Measurements from ENCODE around the gene GALR3.

The GALR3 gene

GRCh38 chr22:37803639-37804351 is 19.4 kb upstream of the GALR3 start:
- DNase-seq = no peak

- DNase-seq = no peak
Observed at GRCh38 chr22:37804352-37804880, 18.8 kb upstream of the GALR3 start.

DNA sequence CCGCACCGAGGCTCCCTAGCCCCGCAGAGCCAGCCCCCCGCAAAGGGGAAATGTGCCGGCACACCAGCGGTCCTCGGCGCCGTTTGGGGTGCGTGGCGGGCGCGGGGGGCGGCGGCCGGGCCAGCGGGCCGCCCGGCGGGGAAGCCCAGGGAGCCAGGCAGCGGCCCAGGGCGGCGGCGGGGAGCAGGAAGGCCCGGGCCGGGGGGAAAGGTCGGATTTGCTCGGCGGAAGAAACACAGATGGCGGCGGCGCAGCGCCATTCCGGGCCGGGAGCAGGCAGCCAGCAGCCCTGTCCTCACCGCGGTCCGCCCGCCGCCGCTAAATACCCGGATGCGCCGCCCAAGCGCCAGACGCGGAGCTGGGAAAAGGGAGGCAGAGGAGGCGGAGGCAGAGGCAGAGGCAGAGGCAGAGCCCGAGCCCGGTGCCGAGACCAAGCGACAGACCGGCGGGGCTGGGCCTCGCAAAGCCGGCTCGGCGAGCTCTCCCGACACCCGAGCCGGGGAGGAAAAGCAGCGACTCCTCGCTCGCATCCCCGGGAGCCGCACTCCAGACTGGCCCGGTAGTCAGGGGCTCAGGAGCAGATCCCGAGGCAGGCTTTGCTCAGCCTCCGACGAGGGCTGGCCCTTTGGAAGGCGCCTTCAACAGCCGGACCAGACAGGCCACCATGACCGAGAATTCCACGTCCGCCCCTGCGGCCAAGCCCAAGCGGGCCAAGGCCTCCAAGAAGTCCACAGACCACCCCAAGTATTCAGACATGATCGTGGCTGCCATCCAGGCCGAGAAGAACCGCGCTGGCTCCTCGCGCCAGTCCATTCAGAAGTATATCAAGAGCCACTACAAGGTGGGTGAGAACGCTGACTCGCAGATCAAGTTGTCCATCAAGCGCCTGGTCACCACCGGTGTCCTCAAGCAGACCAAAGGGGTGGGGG is 18.0 kb upstream of the GALR3 start:
- peak; percentile 66 to 80 for DNase-seq

- DNase-seq = no peak
Observed at GRCh38 chr22:37805810-37806277, 17.3 kb upstream of the GALR3 start.

DNA sequence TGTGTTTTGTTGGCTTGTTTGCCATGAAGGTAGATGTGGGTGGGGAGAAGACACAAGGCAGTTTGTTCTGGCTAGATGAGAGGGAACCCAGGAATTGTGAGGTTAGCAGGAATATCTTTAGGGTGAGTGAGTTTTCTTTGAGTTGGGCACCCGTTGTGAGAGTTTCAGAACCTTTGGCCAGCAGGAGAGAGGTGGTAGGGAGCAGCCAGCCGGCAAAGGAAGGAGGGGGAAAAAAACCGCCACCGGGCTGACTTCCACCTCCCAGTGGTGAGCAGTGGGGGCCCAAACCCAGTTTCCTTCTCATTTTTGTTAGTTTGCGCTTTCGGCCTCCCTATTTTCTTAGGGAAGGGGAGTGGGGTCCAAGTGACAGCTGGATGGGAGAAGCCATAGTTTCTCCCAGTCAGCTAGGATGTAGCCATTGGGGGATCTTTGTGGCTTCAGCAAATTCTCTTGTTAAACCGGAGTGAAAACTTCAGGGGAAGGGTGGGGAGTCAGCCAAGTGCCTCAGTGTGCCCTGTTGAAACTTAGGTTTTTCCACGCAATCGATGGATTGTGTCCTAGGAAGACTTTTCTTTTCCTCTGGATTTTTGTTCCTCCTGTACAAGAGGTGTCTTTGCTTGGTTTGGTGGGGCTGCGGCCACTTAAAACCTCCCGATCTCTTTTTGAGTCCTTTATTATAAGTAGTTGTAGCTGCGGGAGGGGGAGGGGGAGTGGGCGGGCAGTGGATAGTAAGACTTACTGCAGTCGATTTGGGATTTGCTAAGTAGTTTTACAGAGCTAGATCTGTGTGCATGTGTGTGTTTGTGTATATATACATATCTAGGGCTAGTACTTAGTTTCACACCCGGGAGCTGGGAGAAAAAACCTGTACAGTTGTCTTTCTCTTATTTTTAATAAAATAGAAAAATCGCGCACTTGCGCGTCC is 16.5 kb upstream of the GALR3 start:
- DNase-seq = no peak

DNA sequence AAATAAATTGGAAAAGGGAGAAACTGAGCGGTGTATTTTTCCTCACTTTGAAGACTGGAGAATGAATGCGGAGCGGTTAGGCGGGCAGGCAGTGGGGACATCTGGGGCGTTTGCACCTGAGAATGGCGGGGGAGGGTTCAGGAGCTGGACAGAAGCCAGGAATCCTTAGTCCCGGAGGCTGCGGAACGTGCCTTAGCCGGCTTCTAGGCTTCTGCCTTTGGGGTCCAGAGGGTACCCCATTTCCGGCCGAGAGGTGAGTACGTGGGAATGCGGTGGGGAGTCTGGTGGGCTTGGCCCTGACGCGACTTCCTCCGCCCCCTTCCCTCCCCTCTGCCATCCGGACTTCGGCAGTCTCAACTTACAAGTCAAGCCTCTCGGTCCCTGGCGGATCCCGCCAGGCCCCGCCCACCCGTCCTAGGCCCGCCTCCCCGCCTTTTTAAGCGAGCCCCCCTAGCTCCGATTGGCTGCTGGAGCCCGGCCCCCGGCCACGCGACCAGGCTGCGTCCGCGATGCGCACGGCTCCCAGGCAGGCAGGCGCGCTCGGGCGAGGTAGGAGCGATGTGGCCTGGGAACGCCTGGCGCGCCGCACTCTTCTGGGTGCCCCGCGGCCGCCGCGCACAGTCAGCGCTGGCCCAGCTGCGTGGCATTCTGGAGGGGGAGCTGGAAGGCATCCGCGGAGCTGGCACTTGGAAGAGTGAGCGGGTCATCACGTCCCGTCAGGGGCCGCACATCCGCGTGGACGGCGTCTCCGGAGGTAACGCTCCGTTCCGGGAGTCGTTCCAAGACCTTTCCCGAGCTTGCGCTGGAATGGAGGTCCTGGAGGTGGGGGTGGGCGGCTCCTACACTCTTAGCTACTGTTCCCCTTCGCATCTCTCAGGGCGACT is 15.5 kb upstream of the GALR3 start, which contains the start of gene GCAT:
Gene GCAT, plus strand, starts transcription at position 525 of the 884 bp plus-strand sequence. Its CDS starts 34 bp downstream, at position 559.
- peak; percentile 88 to 92 for DNase-seq

GRCh38 chr22:37808294-37808657 is 14.9 kb upstream of the GALR3 start:
- no peak for DNase-seq

DNA sequence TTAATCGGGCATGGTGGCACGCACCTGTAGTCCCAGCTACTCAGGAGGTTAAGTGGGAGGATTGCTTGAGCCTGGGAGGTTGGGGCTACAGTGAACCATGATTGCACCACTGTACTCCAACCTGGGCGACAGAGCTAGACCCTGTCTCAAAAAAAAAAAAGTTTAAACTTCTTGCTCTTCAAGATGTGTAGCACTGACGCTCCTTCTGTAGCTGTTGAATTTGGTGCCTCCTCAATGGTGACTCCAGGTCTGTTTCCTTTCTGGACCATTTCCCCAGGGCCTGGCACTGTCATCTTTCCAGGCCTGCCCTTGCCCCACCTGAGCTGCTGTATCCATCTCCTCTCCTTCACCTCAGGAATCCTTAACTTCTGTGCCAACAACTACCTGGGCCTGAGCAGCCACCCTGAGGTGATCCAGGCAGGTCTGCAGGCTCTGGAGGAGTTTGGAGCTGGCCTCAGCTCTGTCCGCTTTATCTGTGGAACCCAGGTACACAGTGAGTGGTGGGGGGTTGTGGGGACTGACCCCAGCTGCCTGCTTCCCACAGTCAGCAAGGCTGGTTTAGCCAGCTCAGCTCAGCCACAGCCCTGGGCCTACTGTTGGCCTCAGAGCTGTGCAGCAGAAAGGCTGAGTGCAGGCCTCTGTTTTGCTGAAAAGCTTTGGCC is 13.4 kb upstream of the GALR3 start:
- DNase-seq = no peak

- no peak for DNase-seq
Observed at GRCh38 chr22:37811867-37812266, 11.3 kb upstream of the GALR3 start.

- no peak for DNase-seq
Observed at GRCh38 chr22:37812869-37813678, 10.1 kb upstream of the GALR3 start.

- DNase-seq = no peak
Observed at GRCh38 chr22:37815593-37815992, 7.6 kb upstream of the GALR3 start.

GRCh38 chr22:37816543-37817180 is 6.5 kb upstream of the GALR3 start:
- DNase-seq = no peak

DNA sequence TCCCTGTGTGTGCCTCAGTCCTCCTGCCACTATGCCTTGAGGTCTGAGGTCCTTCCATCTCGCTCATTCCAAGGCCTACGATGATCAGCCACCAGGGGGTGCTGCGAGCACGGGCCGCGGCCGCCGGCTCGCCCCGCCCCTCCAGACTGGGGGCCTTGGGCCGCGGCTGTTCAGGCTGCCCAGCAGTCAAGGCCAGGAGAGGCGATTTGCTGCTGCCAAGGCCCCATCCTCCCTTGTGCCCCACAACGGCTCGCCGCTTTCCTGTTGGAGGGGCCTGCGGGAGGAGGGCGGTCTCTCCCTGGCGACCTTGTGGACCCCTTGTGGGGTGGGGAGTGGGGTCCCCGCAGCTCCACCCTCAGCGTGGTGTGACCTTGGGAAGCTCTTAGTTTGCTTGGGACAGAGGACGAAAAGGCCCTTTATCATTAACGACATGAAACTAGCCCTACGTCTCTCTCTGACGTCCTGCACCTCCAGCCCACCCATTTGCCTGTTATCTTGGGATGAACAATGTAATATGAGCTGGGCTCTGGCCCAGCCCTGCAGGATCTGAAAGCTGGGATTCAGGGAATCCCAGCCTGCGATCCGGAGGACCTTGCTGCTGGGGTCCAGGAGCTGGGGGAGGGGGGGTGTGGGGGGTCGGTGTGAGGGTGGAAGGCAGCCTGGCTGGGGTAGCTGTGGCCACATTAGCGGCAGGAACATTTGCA is 5.3 kb upstream of the GALR3 start:
- DNase-seq = peak; percentile 74 to 84

DNA sequence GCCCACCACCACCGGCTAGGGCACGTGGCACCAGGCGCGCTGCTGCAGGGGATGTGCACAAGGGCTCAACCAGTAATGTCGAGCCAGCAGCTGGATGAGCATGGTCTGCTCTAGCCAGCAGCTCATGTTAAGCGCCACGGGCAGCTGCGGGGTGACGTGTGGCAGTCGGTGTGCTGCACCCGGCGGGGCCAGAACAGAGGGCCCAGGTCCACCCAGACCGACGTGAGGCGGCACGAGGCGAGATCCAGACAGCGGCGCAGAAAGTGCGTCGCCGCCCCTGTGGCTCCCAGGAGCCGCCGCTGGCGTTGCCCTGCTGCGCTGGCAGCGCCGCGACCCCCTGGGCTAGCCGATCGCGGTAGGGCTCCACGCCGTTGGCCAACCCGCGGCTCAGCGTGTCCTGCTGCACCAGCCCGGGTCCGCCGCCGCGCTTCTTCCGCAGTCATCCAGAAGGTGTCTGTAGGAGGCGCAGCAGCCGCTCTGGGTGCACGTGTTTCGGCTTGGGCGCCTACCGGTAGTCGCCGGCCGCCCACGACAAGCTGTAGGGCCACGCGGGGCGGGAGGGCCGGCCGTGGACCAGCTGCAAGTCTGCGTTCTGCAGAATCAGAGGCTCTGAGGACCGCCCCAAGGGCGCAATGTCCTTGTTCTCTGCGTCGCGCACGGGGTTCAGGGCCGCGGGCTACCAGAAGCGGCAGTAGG is 4.6 kb upstream of the GALR3 start:
- peak; percentile 63 to 70 for DNase-seq

GRCh38 chr22:37819105-37819433 is 4.1 kb upstream of the GALR3 start:
- DNase-seq = no peak

- DNase-seq = no peak
Observed at GRCh38 chr22:37820350-37820749, 2.8 kb upstream of the GALR3 start.

GRCh38 chr22:37822079-37822833 is 926 bp upstream of the GALR3 start:
- no peak for DNase-seq

Data from CD4-positive, alpha-beta T cell treated with Interferon alpha-2 for 1 hour (primary cell).